GM18861 (cell line): ENCODE measurements around the gene TAB2.
A peak's percentile ranks its signal among the peaks of the same experiment; 100 is the strongest.
"Not testable (repeated sequence)": the region's sequence is repeated elsewhere in the genome, so short reads cannot be mapped to it uniquely, and the experiment has no call there.

Experiments
- ATAC-seq: cut with Tn5 transposase; IDR thresholded peaks from one replicate; pipeline ENCODE4 v1.9.1; 2021; ENCODE audit not compliant: unreplicated experiment

The TAB2 gene

GRCh38 chr6:149311766-149312165 lies 5.7 kb upstream of the TAB2 start:
- no peak for ATAC-seq

- no peak for ATAC-seq
Observed at GRCh38 chr6:149313070-149313469, 4.4 kb upstream of the TAB2 start.

- no peak for ATAC-seq
Observed at GRCh38 chr6:149313861-149314260, 3.7 kb upstream of the TAB2 start.

- ATAC-seq = no peak
Observed at GRCh38 chr6:149314325-149314905, 3.1 kb upstream of the TAB2 start.

GRCh38 chr6:149316108-149316727 lies 1.3 kb upstream of the TAB2 start:
- ATAC-seq = no peak

GRCh38 chr6:149316740-149317643 lies 520 bp upstream of the TAB2 start:
- ATAC-seq = peak; percentile 58

- no peak for ATAC-seq
Observed at GRCh38 chr6:149318581-149319286, 1.2 kb downstream of the TAB2 start.

- no peak for ATAC-seq
Observed at GRCh38 chr6:149319422-149319821, 1.9 kb downstream of the TAB2 start.

- not testable (repeated sequence) for ATAC-seq
Observed at GRCh38 chr6:149320016-149320415, 2.5 kb downstream of the TAB2 start.

GRCh38 chr6:149320796-149321195 lies 3.3 kb downstream of the TAB2 start:
- no peak for ATAC-seq

GRCh38 chr6:149323353-149323752 lies 5.8 kb downstream of the TAB2 start:
- no peak for ATAC-seq

GRCh38 chr6:149323925-149324324 lies 6.4 kb downstream of the TAB2 start:
- ATAC-seq = no peak

- ATAC-seq = no peak
Observed at GRCh38 chr6:149324428-149324827, 6.9 kb downstream of the TAB2 start.

GRCh38 chr6:149325648-149326236 lies 8.2 kb downstream of the TAB2 start:
- no peak for ATAC-seq

GRCh38 chr6:149327638-149328037 lies 10.1 kb downstream of the TAB2 start:
- ATAC-seq = no peak

GRCh38 chr6:149328083-149328482 lies 10.6 kb downstream of the TAB2 start:
- no peak for ATAC-seq

- no peak for ATAC-seq
Observed at GRCh38 chr6:149329529-149329928, 12.0 kb downstream of the TAB2 start.

- ATAC-seq = no peak
Observed at GRCh38 chr6:149330133-149330532, 12.6 kb downstream of the TAB2 start.

GRCh38 chr6:149331043-149331807 lies 13.7 kb downstream of the TAB2 start:
- no peak for ATAC-seq

GRCh38 chr6:149331871-149332270 lies 14.4 kb downstream of the TAB2 start:
- ATAC-seq = no peak
